ENCODE results near the gene CD48.

CD48 gene

DNA sequence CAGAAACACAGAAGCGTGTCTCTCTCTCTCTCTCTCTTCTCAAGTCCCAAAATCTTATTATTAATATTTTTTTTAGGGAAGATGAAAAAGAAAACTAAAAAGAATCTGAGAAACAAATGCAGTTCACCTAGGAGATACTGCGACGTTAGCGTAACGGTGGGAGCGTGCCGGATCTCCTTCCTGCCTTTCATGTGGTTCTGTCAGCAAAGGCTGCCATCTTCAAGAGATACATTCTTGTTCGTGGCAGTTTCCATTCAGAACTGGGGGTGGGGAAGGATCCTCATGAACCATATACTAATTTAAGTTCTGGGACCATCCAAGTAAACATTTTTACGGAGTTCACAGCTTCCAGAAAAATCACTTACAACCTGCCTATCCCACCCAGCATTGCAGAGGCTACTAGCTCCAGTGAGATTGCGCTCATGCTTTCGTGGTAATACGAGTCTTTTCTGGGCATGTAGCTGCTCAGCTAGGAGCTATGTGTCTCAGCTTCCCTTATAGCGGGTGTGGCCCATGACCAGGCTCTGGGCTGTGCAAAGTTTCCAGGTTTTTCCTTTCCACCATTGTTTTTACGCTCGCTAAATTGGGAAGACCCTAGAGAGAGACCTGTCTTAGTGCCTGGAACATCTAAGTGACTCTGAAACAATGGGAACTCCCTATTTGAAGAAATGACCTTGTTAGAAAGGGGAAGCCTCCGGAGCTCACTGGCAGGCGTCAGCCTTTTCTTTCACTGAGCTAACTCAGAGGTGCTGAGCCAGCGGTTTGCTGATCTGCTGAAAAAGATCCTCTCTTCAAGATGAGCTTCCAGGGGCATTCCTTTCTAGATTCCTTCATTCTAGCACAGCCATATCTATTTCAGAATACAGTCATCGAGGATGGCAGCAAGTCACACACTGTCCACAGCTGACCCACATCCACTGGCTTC is 82.1 kb downstream of the CD48 start:
- Histone ChIP-seq H4K5ac (ENCODE audit: low read length) (peak overlapping the region; percentile 93), H2BK120ac (ENCODE audit: low read depth, low read length) (peak overlapping the region; percentile 49), H3K4me2 (ENCODE audit: low read length) (no peak overlapping the region), H3K27ac (ENCODE audit: low read depth, low read length) (peak overlapping the region; percentile 76), H3K79me1 (ENCODE audit: low read length) (no peaks in the 10 kb centered on the region), H3K4me3 (ENCODE audit: low read length) (no peak overlapping the region), H2BK15ac (replicated peaks; ENCODE audit: low read depth) (no peak overlapping the region), H4K8ac (ENCODE audit: low read depth, low read length) (peak overlapping the region; percentile 90), H3K36me3 (ENCODE audit: control insufficient read depth, insufficient read depth, low read length) (no peaks in the 10 kb centered on the region), H3K4ac (ENCODE audit: low read depth, low read length) (peak overlapping the region; percentile 99), H3K79me2 (ENCODE audit: control insufficient read depth, insufficient read depth, low read length) (no peaks in the 10 kb centered on the region), H3K56ac (ENCODE audit: low read length) (peak overlapping the region; percentile 88), H3K27me3 (ENCODE audit: insufficient read depth, low read length, poor library complexity) (no peaks in the 10 kb centered on the region), H2BK5ac (ENCODE audit: low read length) (peak overlapping the region; percentile 98), H2AK5ac (ENCODE audit: low read length) (peak overlapping the region; percentile 97), H3K18ac (ENCODE audit: low read length) (peak overlapping the region; percentile 98), H3K4me1 (ENCODE audit: control insufficient read depth, low read depth, low read length) (peaks cover 16% of the 10 kb centered on the region), H3K23ac (ENCODE audit: low read length) (no peak overlapping the region), H3K9ac (ENCODE audit: low read length) (peak overlapping the region; percentile 52)
- peak; percentile 39 for DNase-seq
- no CpG with 5 or more reads among the region's 19 CpGs for WGBS (ENCODE audit: extremely low coverage, insufficient coverage, low lambda C conversion rate)

- Histone ChIP-seq H3K18ac (ENCODE audit: low read length) (peak overlapping the region; percentile 91), H3K56ac (ENCODE audit: low read length) (peak overlapping the region; percentile 73), H4K8ac (ENCODE audit: low read depth, low read length) (peak overlapping the region; percentile 91), H3K4me2 (ENCODE audit: low read length) (no peak overlapping the region), H3K4me1 (ENCODE audit: control insufficient read depth, low read depth, low read length) (peaks cover 16% of the 10 kb centered on the region), H2BK5ac (ENCODE audit: low read length) (peak overlapping the region; percentile 77), H3K79me1 (ENCODE audit: low read length) (no peaks in the 10 kb centered on the region), H2AK5ac (ENCODE audit: low read length) (peak overlapping the region; percentile 63), H3K4me3 (ENCODE audit: low read length) (no peak overlapping the region), H3K4ac (ENCODE audit: low read depth, low read length) (peak overlapping the region; percentile 89), H4K5ac (ENCODE audit: low read length) (no peak overlapping the region), H3K23ac (ENCODE audit: low read length) (no peak overlapping the region), H3K27ac (ENCODE audit: low read depth, low read length) (peak overlapping the region; percentile 43), H3K27me3 (ENCODE audit: insufficient read depth, low read length, poor library complexity) (no peaks in the 10 kb centered on the region), H2BK15ac (replicated peaks; ENCODE audit: low read depth) (no peak overlapping the region), H3K9ac (ENCODE audit: low read length) (peak overlapping the region; percentile 12), H3K79me2 (ENCODE audit: control insufficient read depth, insufficient read depth, low read length) (no peaks in the 10 kb centered on the region), H3K36me3 (ENCODE audit: control insufficient read depth, insufficient read depth, low read length) (no peaks in the 10 kb centered on the region), H2BK120ac (ENCODE audit: low read depth, low read length) (peak overlapping the region; percentile 49)
- no CpG with 5 or more reads among the region's 8 CpGs for WGBS (ENCODE audit: extremely low coverage, insufficient coverage, low lambda C conversion rate)
- DNase-seq: peak; percentile 71
Observed at GRCh38 chr1:160628799-160629263, 82.8 kb downstream of the CD48 start.
